ENCODE data around the gene NEDD9.

GRCh38 chr6:11214084-11214833 lies 18.2 kb downstream of the NEDD9 start:
- TF ChIP-seq EZH2 (IDR thresholded peaks at IDR 0.05; ENCODE audit: low read depth, unreplicated experiment): no peak
- no peak for TF ChIP-seq CTCF (conservative IDR thresholded peaks at IDR 0.05; ENCODE audit: low read depth in 2 of 2)
- TF ChIP-seq POLR2AphosphoS5 (IDR thresholded peaks at IDR 0.05; ENCODE audit: low read depth): no peak
- TF ChIP-seq EZH2phosphoT487 (IDR thresholded peaks at IDR 0.05; ENCODE audit: unreplicated experiment): no peak
- no peak for TF ChIP-seq CREB1 (CRISPR knock-in tag; IDR thresholded peaks at IDR 0.05; ENCODE audit: low read depth)
- no peak for TF ChIP-seq NANOG (IDR thresholded peaks at IDR 0.05; ENCODE audit: borderline replicate concordance)
- TF ChIP-seq STAT1 (IDR thresholded peaks at IDR 0.05; ENCODE audit: unreplicated experiment): no peak
- TF ChIP-seq REST (IDR thresholded peaks at IDR 0.05; ENCODE audit: unreplicated experiment): no peak
- no peak for TF ChIP-seq ZNF114 (CRISPR knock-in tag; IDR thresholded peaks at IDR 0.05)
- TF ChIP-seq ZNF331 (CRISPR knock-in tag; IDR thresholded peaks at IDR 0.05; ENCODE audit: low read depth): no peak

Measured in GM23338 (cell line).